CD4-positive, CD25-positive, alpha-beta regulatory T cell (primary cell): ENCODE data around the gene KTN1. TPM values are rescaled to one million over a fixed set of nuclear protein-coding genes. Genes with fewer than 3 reads are reported as not detected.

ENCODE experiments used
- ATAC-seq, 2 donors: fragments of 150-1000 bp; cut with Tn5 transposase; one replicate each; pipeline ENCODE4 v1.10.0; 2021; ENCODE audit warnings: low read depth in 2 of 2, moderate number of reproducible peaks in 2 of 2, moderate library complexity in 1 of 2
- DNase-seq, 3 donors: peaks; one replicate each; pipeline versions ENCODE4 v3.0.0 to v3.0.0-alpha.2; 2012 to 2022; ENCODE audit warnings: mixed read lengths in 1 of 3
- H3K27ac ChIP-seq: one replicate; pipeline ENCODE4 v1.7.0; 2013; ENCODE audit warnings: mild to moderate bottlenecking, low read length; ENCODE audit not compliant: insufficient read depth, poor library complexity, severe bottlenecking
- H3K27me3 ChIP-seq: one replicate; pipeline ENCODE4 v1.7.0; 2013; ENCODE audit warnings: low read length; ENCODE audit not compliant: control insufficient read depth, insufficient read depth
- H3K36me3 ChIP-seq: one replicate; pipeline ENCODE4 v1.7.0; 2013; ENCODE audit warnings: mild to moderate bottlenecking, low read length, moderate library complexity; ENCODE audit not compliant: control insufficient read depth, insufficient read depth
- H3K4me1 ChIP-seq: 2 replicates; pipeline ENCODE4 v1.7.0; 2013; ENCODE audit warnings: mild to moderate bottlenecking, low read length; ENCODE audit not compliant: insufficient read depth, control insufficient read depth, poor library complexity, severe bottlenecking
- H3K4me3 ChIP-seq: one replicate; pipeline ENCODE4 v1.7.0; 2013; ENCODE audit warnings: low read depth, mild to moderate bottlenecking, low read length, moderate library complexity
- H3K9me3 ChIP-seq, 2 experiments: 1 replicate in 1 of 2; 2 replicates in 1 of 2; pipeline ENCODE4 v1.7.0; 2013; ENCODE audit warnings: low read length in 2 of 2, mild to moderate bottlenecking in 1 of 2, moderate library complexity in 1 of 2; ENCODE audit not compliant: control insufficient read depth in 2 of 2
- H3K27ac Mint-ChIP-seq, 3 donors: one replicate each; pipeline ENCODE4 v1.8.0; 2020 to 2022; ENCODE audit warnings: mild to moderate bottlenecking in 3 of 3, mixed read lengths in 3 of 3, moderate library complexity in 2 of 3
- H3K27me3 Mint-ChIP-seq: one replicate; pipeline ENCODE4 v1.8.0; 2022; ENCODE audit warnings: mild to moderate bottlenecking, mixed read lengths
- H3K36me3 Mint-ChIP-seq: one replicate; pipeline ENCODE4 v1.8.0; 2020; ENCODE audit warnings: mixed read lengths
- H3K4me1 Mint-ChIP-seq, 4 donors: one replicate each; pipeline ENCODE4 v1.8.0; 2020 to 2022; ENCODE audit warnings: mixed read lengths in 4 of 4, mild to moderate bottlenecking in 1 of 4
- H3K4me3 Mint-ChIP-seq, 4 donors: one replicate each; pipeline ENCODE4 v1.8.0; 2020 to 2022; ENCODE audit warnings: mild to moderate bottlenecking in 4 of 4, mixed read lengths in 4 of 4, moderate library complexity in 3 of 4
- H3K9me3 Mint-ChIP-seq, 7 donors: one replicate each; pipeline ENCODE4 v1.8.0; 2020 to 2022; ENCODE audit warnings: mixed read lengths in 7 of 7, mild to moderate bottlenecking in 3 of 7, moderate library complexity in 2 of 7
- polyA plus RNA-seq, 4 donors: library from polyadenylated mRNA; unstranded; fragments of 300-500 nt; fragmentation: Illumina TruSeq; gene quantifications; one replicate each; pipeline ENCODE4 v1.2.3, GENCODE V29; 2021
- total RNA-seq: library from RNA; stranded (reverse); gene quantifications from one replicate; pipeline ENCODE4 v1.2.3, GENCODE V29; 2022

Gene KTN1
- total and polyA plus RNA-seq, 5 donors from 2014 or later = 6.9 to 86.5 (median 19.0) TPM

DNA sequence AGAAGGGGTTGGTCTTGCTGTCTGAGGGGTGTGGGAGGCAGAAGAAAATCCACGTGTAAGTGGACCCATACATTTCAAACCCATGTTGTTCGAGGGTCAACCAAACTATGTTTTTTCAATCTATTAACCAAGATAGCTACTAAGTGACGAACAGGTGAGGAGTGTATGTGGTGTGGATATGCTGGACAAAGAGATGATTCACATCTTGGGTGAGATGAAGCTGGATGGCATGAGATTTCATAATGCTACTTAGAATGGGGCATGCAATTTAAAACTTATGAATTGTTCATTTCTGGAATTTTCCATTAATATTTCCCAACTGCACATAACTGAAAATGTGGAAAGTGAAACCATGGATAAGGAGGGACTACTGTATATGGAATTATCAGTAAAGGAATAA is 17.9 kb upstream of the KTN1 start:
- Histone ChIP-seq H3K36me3 (no peaks in the 10 kb centered on the region), H3K9me3 (no peaks in the 10 kb centered on the region), H3K27me3 (no peaks in the 10 kb centered on the region), H3K4me1 (no peaks in the 10 kb centered on the region), H3K27ac (no peak overlapping the region), H3K4me3 (no peak overlapping the region)
- no peak overlapping the region for H3K27ac Mint-ChIP-seq
- peaks cover 19% of the 10 kb centered on the region for H3K27me3 Mint-ChIP-seq
- peaks cover 4% of the 10 kb centered on the region for H3K36me3 Mint-ChIP-seq
- no peaks in the 10 kb centered on the region for H3K9me3 Mint-ChIP-seq
- H3K4me3 Mint-ChIP-seq = no peak overlapping the region
- no peak for ATAC-seq
- no peak for DNase-seq
- no peaks in the 10 kb centered on the region for H3K4me1 Mint-ChIP-seq

- H3K9me3 Mint-ChIP-seq = no peaks in the 10 kb centered on the region
- ATAC-seq = no peak
Observed at GRCh38 chr14:55568618-55569017, 11.4 kb upstream of the KTN1 start.

DNA sequence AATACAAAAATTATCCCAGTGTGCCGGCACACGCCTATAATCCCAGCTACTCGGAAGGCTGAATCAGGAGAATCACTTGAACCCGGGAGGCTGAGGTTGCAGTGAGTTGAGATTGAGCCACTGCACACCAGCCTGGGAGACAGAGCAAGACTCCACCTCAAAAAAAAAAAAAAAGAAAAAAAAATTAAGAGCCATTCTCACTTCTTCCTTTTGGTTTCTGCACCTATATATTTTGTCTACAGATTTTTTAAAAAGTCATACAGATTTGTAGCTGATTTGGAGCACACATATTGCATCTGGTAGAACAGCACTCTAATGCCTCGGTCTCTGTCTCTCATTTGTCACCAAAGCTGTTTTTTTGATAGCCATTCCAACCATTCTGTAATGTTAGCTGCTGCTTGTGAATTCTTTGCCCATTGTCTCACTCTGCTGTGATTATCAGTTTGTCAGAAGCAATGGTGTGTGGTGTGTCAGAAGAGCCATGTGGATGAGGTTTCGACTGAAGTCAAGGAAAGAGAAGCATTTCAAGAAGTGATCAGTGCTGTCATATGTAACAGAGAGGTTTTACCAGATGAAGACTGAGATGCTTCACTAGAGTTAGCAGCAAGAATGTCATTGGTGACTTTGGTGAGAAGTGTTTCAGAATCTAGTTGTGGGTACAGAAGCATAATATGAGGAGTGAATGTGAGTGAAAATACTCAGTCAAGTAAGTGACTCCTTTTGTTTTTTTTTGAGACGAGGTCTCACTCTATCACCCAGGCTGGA is 8.7 kb upstream of the KTN1 start:
- no peak for ATAC-seq
- no peak for DNase-seq
- Histone ChIP-seq H3K27me3 (no peaks in the 10 kb centered on the region), H3K36me3 (no peaks in the 10 kb centered on the region), H3K4me3 (no peak overlapping the region), H3K27ac (no peak overlapping the region), H3K9me3 (no peaks in the 10 kb centered on the region), H3K4me1 (no peaks in the 10 kb centered on the region)
- no peak overlapping the region for H3K4me3 Mint-ChIP-seq
- peaks cover 4% of the 10 kb centered on the region for H3K36me3 Mint-ChIP-seq
- no peak overlapping the region for H3K27ac Mint-ChIP-seq
- peaks cover 13% of the 10 kb centered on the region for H3K27me3 Mint-ChIP-seq
- no peaks in the 10 kb centered on the region for H3K9me3 Mint-ChIP-seq
- H3K4me1 Mint-ChIP-seq = peaks cover 0 to 4% (median 0%) of the 10 kb centered on the region in 4 donors

More at GRCh38 chr14:55568618-55569017, 11.4 kb upstream of the KTN1 start:
- Mint-ChIP-seq H3K27ac (peak overlapping the region in 1 of 3 donors; percentile 40), H3K4me1 (peaks cover 0 to 4% (median 0%) of the 10 kb centered on the region in 4 donors), H3K27me3 (peaks cover 21% of the 10 kb centered on the region), H3K36me3 (peaks cover 4% of the 10 kb centered on the region), H3K4me3 (no peak overlapping the region)
- no peak overlapping the region for H3K27ac ChIP-seq
- no peaks in the 10 kb centered on the region for H3K9me3 ChIP-seq
- no peaks in the 10 kb centered on the region for H3K36me3 ChIP-seq
- H3K4me3 ChIP-seq = no peak overlapping the region
- no peaks in the 10 kb centered on the region for H3K4me1 ChIP-seq
- no peaks in the 10 kb centered on the region for H3K27me3 ChIP-seq
- DNase-seq = no peak

GRCh38 chr14:55572578-55572977 is 7.4 kb upstream of the KTN1 start:
- H3K9me3 ChIP-seq = no peaks in the 10 kb centered on the region

DNA sequence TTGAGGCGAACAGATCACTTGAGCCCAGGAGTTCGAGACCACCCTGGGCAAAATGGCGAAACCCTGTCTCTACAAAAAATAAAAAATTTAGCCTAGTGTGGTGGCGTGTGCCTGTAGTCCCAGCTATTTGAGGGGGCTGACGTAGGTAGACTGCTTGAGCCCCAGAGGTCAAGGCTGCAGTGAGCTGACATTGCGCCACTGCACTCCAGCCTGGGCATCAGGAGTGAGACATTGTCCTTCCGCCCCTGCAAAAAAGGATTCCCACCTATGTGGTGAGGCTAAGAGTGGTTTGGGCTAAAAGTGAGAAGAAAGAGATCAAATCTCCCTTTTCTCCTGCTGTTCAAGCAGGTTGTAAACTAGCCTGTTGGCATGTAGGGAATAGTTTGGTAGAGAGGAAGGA is 5.0 kb upstream of the KTN1 start:
- ATAC-seq = no peak
- no peaks in the 10 kb centered on the region for H3K9me3 Mint-ChIP-seq
- no peak for DNase-seq
- Histone ChIP-seq H3K36me3 (no peaks in the 10 kb centered on the region), H3K27me3 (no peaks in the 10 kb centered on the region), H3K27ac (no peak overlapping the region), H3K4me3 (no peak overlapping the region), H3K9me3 (no peaks in the 10 kb centered on the region), H3K4me1 (peaks cover 9% of the 10 kb centered on the region)
- H3K36me3 Mint-ChIP-seq = peaks cover 4% of the 10 kb centered on the region
- H3K27me3 Mint-ChIP-seq = no peaks in the 10 kb centered on the region
- no peak overlapping the region for H3K4me3 Mint-ChIP-seq
- peaks cover 0 to 17% (median 12%) of the 10 kb centered on the region in 4 donors for H3K4me1 Mint-ChIP-seq
- no peak overlapping the region for H3K27ac Mint-ChIP-seq

More at GRCh38 chr14:55572578-55572977, 7.4 kb upstream of the KTN1 start:
- Mint-ChIP-seq H3K36me3 (peaks cover 4% of the 10 kb centered on the region), H3K27me3 (peaks cover 13% of the 10 kb centered on the region), H3K4me1 (peaks cover 0 to 6% (median 0%) of the 10 kb centered on the region in 4 donors), H3K9me3 (no peaks in the 10 kb centered on the region), H3K4me3 (no peak overlapping the region), H3K27ac (no peak overlapping the region)
- no peaks in the 10 kb centered on the region for H3K4me1 ChIP-seq
- H3K36me3 ChIP-seq = no peaks in the 10 kb centered on the region
- no peak overlapping the region for H3K4me3 ChIP-seq
- H3K27ac ChIP-seq = no peak overlapping the region
- ATAC-seq = no peak
- no peaks in the 10 kb centered on the region for H3K27me3 ChIP-seq
- no peak for DNase-seq

GRCh38 chr14:55577229-55577628 is 2.8 kb upstream of the KTN1 start:
- Histone ChIP-seq H3K27me3 (no peaks in the 10 kb centered on the region), H3K9me3 (no peaks in the 10 kb centered on the region), H3K36me3 (no peaks in the 10 kb centered on the region), H3K27ac (no peak overlapping the region), H3K4me3 (no peak overlapping the region), H3K4me1 (peaks cover 25% of the 10 kb centered on the region)
- ATAC-seq (no peak), DNase-seq (no peak)
- no peaks in the 10 kb centered on the region for H3K27me3 Mint-ChIP-seq
- H3K36me3 Mint-ChIP-seq = no peaks in the 10 kb centered on the region
- no peaks in the 10 kb centered on the region for H3K9me3 Mint-ChIP-seq
- peak overlapping the region in 1 of 4 donors; percentile 49 for H3K4me3 Mint-ChIP-seq
- no peak overlapping the region for H3K27ac Mint-ChIP-seq
- peaks cover 10 to 27% (median 21%) of the 10 kb centered on the region in 4 donors for H3K4me1 Mint-ChIP-seq

DNA sequence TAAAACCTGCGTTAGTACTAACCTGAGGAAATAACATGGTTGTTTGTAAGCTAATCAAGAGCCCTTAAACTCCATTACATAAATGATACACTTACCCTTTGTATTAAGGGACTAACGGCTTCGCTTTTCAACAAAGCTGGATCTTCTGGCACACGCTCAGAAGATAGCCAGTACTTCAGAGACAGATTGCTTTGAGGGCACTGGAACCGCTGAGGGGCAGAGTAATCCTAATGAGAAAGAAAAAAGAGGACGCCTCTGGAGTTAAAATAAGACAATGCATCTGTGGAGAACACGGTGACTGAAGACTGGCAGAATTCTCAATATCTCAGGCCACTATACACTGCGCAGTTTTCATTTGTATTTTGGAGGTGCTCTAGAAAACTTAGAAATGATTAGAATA is 1.5 kb upstream of the KTN1 start:
- no peaks in the 10 kb centered on the region for H3K27me3 Mint-ChIP-seq

More for the DNA sequence above, 1.5 kb upstream of the KTN1 start:
- ATAC-seq (no peak), DNase-seq (no peak)
- Histone ChIP-seq H3K36me3 (no peaks in the 10 kb centered on the region), H3K4me3 (peak overlapping the region; percentile 86), H3K4me1 (peaks cover 35% of the 10 kb centered on the region), H3K9me3 (no peaks in the 10 kb centered on the region), H3K27me3 (no peaks in the 10 kb centered on the region), H3K27ac (no peak overlapping the region)
- Mint-ChIP-seq H3K27ac (peak overlapping the region in 2 of 3 donors; percentile 35 to 90), H3K4me1 (peaks cover 17 to 27% (median 23%) of the 10 kb centered on the region in 4 donors), H3K4me3 (peak overlapping the region; percentile 95 to 99 (median 97)), H3K9me3 (no peaks in the 10 kb centered on the region), H3K36me3 (no peaks in the 10 kb centered on the region)
